ENCODE data around the gene KIF3B.
"Not testable (repeated sequence)": the region's sequence is repeated elsewhere in the genome, so short reads cannot be mapped to it uniquely, and the experiment has no call there.

- not testable (repeated sequence) for TF ChIP-seq CTCF (IDR thresholded peaks at IDR 0.05 in 2 of 3, conservative IDR thresholded peaks at IDR 0.05 in 1 of 3; ENCODE audit: control insufficient read depth in 2 of 3, extremely low read depth in 1 of 3, insufficient read depth in 1 of 3, low read depth in 3 of 3, low read length in 3 of 3); CBX5 (IDR thresholded peaks at IDR 0.05; ENCODE audit: low read depth); MAX (IDR thresholded peaks at IDR 0.05; ENCODE audit: low read depth, low read length); ZNF274 (IDR thresholded peaks at IDR 0.05; ENCODE audit: insufficient read depth, insufficient read length); MYC (IDR thresholded peaks at IDR 0.05; ENCODE audit: insufficient read depth, insufficient read length, insufficient replicate concordance, low read length, severe bottlenecking); POLR2A (IDR thresholded peaks at IDR 0.05; ENCODE audit: low read depth, low read length); TBL1XR1 (IDR thresholded peaks at IDR 0.05; ENCODE audit: low read depth, low read length); ESRRA (IDR thresholded peaks at IDR 0.05; ENCODE audit: low read length)
Measured at GRCh38 chr20:32355907-32356621, 78.6 kb downstream of the KIF3B start.
